ENCODE data around the gene CFAP54. TPM values are rescaled to one million over a fixed set of nuclear protein-coding genes. Genes with fewer than 3 reads are reported as not detected.
"Not testable (repeated sequence)": the region's sequence is repeated elsewhere in the genome, so short reads cannot be mapped to it uniquely, and the experiment has no call there.

Gene CFAP54
- total RNA-seq, 1 experiment from 2014 or later, result not detected

DNA sequence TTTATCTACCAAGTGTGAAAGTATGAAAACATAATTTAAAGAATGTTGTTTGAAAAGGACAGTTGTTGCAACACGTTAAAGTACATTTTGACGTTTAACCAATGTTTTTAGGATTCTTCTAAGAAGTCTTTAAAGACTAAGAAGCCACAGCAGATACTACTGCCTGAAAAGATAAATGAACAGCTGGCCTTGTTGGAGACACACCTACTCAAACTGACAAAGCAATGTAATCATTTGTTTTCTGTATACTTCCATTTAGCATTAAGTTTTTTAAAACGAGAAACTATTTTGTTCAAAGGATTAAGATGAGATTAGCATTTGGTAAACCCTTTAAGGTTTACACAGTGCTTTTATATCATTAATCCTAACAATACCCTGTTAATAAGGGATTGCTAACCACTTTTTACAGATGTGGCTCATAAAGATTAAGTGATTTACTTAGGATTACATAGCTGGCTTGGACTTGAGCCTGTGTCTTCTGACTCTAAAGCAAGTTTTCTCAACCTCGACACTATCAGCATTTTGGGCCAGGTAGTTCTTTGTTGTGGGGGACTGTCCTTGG is 134.4 kb downstream of the CFAP54 start:
- no peak for DNase-seq (ENCODE audit: low spot score)

DNA sequence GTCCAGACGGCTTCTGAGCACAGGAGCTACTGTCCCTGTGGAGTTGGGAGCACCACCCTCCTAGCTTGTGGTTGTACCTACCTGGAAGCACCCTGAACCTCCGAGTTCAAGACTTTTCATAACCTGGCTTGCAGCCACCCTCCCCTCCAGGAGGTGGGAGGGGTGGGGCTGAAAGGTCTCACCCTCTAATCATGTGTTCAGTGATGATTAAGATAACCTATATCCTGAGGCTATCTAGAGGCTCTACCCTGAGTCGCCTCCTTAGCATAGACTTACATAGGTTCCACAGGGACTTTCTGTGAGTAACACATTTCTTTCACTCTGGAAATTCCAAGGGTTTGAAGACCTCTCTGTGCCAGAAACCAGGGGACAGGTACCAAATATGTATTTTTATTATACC is 146.5 kb downstream of the CFAP54 start:
- DNase-seq (ENCODE audit: low spot score), result peak; percentile 25

DNA sequence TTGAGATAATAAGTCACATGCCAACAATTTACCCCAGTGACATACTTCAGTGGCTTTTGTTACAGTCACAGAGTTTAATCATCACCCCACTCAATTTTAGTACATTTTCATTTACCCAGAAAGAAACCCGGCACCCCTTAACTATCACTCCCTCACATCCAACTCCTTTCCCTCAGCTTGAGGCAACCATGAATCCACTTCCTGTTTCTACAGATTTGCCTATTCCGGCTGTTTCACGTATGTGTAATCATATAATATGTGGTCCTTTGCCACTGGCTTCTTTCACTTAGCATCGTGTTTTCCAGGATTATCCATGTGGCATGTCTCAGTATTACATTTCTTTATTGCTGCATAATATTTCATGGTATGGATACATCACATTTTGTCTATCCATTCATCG is 147.5 kb downstream of the CFAP54 start:
- no peak for DNase-seq (ENCODE audit: low spot score)

DNA sequence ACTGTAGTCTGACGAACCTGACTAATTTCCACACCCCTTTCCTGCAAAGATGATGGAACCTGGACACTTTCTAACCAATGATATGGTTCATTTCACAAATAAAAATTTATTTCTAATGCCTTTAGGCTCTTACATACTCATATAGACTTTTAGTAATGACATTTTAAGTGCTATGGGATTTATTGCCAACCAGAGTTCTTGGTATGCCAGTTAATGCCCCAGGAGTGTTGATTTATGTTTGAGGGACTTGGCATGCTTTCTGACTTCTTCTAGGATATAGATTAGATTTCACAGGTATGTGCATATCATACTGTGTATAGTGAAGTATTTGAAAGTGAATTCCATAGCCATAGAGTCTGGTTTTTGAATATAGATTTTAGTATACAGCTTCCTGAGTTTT is 159.5 kb downstream of the CFAP54 start:
- DNase-seq (ENCODE audit: low spot score), result no peak

DNA sequence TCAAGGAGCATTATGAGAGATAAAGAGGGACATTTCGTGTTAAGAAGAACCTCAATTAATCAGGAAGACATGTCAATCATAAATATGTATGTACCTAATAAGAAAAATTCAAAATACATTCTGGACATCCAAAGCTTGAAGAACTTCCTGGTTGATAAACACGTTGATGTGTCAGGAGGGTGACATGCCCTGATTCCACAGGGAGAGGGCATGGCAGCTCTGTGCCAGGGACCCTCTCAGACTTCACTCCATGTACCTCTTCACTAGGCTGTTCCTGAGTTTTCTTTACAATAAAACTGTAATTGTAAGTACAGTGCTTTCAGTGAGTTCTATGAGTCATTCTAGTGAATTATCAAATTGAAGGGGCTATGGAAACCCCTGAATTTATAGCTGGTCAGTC is 163.5 kb downstream of the CFAP54 start:
- no peak for DNase-seq (ENCODE audit: low spot score)

DNA sequence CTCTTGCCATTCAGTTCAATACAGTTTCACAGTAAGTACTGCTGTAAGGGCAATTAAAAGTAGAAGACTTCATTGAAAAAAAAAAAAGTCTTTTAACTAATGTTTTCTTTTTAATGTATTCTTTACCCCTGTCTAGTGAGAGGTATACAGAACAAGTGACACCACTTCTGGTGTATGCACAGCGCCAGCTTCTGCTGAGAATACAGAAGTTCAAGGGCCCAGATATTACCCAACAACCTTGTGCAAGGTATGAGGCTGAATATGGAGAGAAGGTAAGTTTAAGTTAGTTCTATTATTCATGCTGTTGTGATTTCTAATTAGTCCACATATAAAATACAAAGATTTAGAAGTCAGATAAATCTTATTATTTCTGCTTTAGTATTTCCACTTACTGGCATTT is 168.7 kb downstream of the CFAP54 start:
- DNase-seq (ENCODE audit: low spot score), result no peak

DNA sequence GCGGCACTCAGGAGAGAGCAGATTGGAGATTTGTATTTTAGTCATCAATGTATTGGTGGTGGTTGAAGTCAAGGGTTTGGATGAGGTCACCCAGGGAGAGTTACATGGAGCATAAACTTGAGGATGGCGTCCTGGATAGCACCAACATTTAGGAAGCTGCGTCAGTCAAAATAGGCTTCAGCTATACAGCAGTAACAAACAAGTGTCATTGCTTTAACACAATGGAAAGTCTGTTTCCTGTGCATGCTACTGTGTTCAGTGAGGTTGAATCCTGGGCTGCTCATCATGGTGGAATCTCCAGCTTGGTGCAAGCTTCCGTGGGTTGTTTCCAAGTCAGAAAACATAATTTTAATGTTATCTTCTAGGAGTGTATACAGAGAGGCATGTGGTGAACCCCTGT is 180.4 kb downstream of the CFAP54 start:
- no peak for DNase-seq (ENCODE audit: low spot score)

DNA sequence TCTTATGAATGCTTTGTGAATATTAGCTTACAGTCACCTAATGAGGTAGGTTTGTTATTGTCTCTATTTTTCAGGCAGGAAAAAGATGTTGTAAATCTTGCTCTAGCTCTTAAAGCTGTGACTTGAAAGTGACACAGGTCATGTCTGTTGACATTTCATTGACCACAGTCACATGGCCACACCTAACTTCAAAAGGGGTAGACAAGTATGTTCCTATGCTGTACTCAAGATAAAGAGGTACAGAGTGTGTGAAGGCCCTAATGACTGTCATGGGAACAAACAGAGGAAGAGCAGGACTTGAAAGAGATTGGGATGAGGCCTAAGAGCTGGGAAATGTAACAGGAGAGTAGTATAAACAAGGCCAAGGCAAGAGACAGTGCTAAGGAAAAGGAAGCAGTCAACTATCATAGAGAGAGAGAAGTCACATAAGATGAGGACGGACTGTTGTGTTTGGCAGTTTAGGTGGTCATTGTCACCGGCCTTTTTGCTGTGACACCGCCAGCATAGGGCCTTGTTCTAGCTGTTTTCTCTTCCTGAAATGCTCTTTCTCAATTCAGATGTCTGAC is 181.0 kb downstream of the CFAP54 start:
- DNase-seq (ENCODE audit: low spot score), result no peak

DNA sequence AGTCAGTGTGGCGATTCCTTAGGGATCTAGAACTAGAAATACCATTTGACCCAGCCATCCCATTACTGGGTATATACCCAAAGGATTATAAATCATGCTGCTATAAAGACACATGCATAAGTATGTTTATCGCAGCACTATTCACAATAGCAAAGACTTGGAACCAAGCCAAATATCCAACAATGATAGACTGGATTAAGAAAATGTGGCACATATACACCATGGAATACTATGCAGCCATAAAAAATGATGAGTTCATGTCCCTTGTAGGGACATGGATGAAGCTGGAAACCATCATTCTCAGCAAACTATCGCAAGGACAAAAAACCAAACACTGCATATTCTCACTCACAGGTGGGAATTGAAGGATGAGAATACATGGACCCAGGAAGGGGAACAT is 186.1 kb downstream of the CFAP54 start:
- not testable (repeated sequence) for DNase-seq (ENCODE audit: low spot score)

DNA sequence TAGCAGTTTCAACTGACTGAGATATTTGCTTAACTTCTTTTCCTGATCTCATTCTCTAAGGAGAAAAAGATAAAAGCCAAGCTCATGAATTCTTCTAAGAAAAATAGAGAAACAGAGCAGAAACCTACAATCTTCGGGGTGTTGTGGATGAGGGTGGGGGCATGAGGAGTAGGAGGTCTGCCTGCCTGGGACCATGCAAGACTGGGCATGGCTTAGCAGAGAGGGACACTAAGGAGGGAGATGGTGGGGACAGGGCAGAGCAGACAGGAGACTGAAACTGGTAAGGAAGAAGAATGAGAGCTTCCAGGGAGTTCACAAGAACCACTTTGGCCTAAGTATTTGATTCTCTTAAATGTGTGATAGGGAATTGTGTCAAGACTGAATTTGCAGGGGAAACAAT is 188.0 kb downstream of the CFAP54 start:
- no peak for DNase-seq (ENCODE audit: low spot score)

DNA sequence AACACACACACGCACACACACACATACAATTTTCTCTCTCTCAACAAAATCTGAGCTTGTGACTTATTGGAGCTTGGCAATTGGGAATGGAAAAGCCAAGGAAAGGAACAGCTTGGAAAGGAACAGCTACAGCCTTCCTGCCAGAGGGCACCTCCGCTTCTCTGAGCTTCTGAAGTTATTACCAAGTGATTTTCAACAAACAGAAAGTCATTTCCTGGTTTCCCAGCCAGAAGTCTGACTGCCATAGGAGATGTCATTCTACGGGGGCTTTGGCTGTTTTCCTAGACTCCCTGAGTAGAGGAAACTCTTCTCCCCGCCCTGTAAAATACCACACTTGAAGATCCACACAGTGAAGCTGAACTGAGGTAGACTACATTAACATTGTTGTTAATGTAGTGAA is 198.3 kb downstream of the CFAP54 start:
- DNase-seq (ENCODE audit: low spot score), result no peak

DNA sequence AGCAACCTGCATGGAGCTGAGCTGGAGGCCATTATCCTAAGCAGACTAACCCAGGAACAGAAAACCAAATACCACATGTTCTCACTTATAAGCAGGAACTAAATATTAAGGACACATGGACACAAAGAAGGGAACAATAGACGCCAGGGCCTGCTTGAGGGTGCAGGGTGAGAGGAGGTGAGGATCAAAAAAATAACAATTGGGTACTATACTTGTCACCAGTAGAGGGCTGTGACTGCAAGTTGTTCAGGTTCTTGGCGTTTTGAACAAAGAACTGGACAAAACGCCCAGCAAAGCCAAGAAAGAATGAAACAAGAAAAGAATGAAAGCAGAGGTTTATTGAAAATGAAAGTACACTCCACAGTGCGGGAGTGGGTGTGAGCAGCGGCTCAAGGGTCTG is 209.1 kb downstream of the CFAP54 start:
- no peak for DNase-seq (ENCODE audit: low spot score)

DNA sequence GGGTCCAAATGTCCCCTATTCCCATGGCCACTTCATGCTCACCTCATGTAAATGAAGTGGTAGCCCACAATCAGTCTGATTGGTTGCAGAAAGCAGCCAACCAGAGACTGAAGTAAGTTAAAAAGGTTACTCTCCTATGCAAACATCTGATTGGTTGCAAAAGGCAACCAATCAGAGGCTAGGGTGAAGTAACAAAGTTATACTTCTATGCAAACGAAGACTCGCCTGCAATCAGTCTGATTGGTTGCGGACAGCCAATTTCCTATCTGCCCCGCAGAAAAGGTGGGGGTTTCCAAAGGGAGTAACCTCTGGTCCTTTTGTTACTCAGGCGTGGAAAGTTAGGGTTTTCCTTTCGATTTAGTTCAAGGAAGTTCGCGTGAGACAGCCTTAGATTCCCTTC is 209.6 kb downstream of the CFAP54 start:
- peak; percentile 20 for DNase-seq (ENCODE audit: low spot score)

DNA sequence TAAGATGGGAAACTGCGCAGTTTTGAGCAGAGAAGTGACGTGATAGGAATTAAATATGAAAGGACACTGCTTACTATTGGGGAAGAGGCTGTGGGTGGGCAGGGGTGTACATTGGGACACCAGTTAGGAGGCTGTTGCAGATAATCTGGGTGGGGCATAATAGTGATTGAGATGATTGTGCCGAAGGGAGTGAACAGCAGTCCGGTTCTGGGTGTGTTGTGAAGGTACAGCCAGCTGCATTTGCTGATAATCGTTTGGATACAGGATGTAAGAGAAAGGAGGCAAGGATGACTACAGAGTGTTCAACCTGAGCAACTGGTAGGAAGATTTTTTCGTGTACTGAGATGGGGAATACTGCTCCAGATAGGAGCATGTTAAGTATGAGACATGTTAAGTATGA is 212.5 kb downstream of the CFAP54 start:
- no peak for DNase-seq (ENCODE audit: low spot score)

DNA sequence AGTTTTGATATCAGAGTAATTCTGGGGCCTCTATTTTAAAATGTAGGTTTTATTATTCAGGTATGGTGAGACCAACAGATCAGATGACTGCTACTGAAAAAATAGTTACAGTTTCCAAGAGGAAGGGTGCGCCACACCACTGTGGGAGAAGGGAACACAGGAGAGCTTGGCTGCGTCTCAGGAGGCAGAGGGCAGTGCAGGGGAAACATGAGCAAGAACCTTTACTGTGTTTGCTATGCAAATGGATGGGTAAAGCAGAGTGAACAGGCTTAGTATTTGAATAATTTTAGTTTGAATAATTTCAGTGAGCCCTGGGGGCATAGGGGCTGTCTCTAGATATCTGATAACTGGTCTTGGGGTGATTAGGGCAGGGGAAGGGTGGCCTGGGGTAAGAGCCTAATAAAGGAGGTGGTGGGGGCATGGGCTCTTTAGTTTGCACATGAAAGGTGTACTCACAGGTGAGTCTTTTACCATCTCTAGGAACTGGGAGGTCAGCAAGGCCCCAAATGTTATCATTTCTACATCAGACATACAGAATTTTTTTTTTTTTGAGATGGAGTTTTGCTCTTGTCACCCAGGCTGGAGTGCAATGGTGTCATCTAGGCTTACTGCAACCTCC is 220.9 kb downstream of the CFAP54 start:
- peak; percentile 23 for DNase-seq (ENCODE audit: low spot score)

DNA sequence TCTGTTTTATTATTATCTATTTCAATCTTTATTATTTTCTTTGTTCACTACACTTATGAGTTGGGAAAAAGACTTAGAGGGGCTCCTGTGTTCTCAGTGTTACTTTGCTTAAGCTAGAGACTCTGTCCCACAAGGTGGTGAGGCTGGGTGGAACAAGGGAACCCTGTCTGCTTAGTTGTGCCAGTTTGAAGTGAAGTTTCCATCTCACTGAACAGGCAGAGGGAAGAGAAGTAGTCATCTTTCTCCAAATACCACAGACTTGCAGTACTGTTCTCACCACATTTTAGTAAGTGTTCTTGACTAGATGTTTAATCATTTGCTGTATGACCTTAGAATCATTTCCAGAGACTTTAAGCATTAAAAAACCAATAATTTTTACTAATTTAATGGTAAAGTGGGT is 222.0 kb downstream of the CFAP54 start:
- DNase-seq (ENCODE audit: low spot score), result no peak

DNA sequence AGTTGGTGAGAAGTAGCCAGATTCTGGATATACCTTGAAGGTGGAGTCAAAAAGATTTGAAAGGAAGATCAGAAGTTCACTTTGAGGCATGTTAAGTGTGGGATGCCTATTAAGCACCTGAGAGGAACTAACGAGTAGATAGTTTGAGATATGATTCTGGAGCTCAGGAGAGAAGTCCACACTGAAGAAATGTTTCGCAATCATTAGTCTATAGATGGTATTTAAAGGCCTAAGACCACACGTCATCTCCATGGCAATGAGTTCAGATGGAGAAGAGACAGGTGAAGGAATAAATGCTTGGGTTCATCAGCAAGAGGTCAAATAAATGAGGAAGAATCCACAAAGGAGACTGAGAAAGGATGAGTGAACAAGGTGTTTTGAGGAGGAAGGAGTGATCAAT is 224.8 kb downstream of the CFAP54 start:
- no peak for DNase-seq (ENCODE audit: low spot score)

DNA sequence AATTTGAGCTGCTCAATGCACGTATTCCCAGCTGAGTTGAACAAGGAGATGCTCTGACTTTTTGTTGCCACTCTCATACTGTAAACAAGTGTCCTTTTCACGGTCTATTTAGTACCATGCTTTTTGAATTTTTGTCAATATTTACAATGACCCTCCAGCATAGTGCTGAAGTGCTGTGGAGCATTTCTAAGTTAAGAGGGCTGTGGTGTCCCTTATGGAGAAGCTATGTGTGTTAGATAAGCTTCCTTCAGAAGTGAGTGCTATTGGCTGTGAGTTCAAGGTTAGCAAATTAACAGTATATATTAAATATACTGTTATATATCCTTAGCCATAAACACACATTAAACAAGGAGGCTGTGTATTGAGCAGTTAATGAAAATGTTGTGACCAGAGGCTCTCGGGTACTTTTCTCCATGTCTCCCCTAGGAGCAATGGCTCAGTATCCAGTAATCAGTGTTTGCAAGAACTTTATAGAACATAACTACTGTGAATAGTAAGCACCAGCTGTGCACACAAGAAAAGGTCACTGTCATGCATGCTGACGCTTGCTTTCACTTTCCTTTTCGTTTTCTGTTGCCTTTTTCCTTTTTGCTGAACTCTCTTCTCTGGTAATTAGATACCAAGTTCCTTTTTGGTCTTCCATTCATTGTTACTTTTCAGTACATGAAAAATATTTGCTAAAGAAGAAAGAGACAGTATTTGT is 230.4 kb downstream of the CFAP54 start:
- peak; percentile 3 for DNase-seq (ENCODE audit: low spot score)

DNA sequence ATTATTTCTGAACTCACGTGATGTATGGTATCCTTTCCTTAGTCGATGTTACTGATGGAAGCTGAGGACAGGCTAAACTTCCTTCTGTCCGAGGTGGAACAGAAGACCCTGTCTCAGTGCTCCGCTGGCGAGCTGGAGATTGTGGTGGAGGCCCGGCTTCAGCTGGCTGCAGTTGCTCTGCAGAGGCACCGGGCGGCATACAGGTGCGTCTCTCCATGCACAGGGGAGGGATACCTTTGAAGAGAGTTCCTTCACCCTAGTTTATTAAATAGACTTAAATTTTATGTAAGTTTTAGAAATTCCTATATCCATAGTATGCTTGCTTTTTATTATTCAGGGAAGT is 231.0 kb downstream of the CFAP54 start:
- DNase-seq (ENCODE audit: low spot score), result peak; percentile 5

DNA sequence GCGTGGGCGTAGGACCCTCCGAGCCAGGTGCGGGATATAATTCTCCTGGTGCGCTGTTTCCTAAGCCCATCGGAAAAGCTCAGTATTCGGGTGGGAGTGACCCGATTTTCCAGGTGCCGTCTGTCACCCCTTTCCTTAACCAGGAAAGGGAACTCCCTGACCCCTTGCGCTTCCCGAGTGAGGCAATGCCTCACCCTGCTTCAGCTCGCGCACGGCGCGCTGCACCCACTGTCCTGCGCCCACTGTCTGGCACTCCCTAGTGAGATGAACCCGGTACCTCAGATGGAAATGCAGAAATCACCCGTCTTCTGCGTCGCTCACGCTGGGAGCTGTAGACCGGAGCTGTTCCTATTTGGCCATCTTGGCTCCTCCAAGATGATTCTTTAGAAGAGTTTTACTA is 240.1 kb downstream of the CFAP54 start:
- not testable (repeated sequence) for DNase-seq (ENCODE audit: low spot score)

DNA sequence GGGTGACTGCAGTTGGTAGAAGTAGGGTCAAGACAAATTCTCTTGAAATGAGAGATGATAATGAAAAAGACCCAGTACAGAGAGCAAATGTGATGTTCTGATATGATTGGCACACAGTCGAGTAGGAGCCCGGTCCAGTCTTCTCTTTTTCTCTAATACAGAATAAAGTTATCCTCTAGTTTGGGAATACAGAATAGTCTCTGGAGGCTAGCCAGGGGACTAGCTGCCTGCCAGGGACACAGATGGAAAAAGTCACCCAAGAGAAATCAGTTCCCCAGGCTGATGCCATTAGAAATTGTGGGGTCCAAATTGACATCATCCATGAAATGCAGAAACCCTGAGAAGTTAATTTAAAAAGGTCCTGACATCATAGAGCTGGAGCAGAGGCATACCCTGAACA is 240.5 kb downstream of the CFAP54 start:
- DNase-seq (ENCODE audit: low spot score), result no peak

DNA sequence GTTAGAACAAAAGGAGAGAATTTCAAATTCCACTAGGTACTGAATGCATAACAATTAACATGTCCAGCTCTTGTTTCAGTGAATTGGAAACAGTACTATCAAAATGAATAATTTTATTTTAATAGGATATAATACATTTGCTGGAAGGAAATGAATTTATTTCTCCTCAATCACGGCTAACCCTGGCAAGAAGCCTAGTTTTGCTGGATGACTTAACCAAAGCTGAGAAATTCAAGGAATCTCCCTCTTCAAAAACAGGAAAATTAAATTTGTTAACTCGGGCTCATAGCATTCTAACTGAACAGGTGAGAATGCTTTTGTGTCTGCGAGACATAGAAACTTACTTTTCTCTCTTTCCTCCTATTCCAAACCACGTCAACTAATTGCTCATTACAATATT is 254.2 kb downstream of the CFAP54 start:
- no peak for DNase-seq (ENCODE audit: low spot score)

DNA sequence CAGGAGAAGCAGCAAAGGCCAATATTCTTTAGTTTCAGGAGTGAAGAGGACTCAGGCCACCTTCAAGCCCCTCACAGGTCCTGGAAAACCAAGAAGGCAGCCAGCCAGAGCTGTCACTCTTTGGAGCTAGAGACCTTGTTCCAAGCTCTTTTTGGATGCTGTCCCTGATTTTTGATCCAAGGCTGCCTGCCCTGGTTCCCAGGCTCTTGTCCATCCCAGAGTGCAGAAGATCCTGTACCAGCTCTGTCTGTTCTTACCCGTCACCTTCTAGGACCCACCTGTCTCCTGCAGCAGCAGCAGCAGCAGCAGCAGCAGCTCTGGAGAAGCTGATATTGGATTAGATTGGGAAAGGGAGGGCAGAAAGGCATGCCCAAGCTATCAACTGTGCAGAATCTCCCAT is 260.6 kb downstream of the CFAP54 start:
- no peak for DNase-seq (ENCODE audit: low spot score)
